HG03575 (cell line): ENCODE results near the gene FCGR3A.

ENCODE experiments used
- ATAC-seq: cut with Tn5 transposase; IDR thresholded peaks from one replicate; pipeline ENCODE4 v1.9.1; 2021; ENCODE audit not compliant: unreplicated experiment, insufficient number of reproducible peaks, low FRiP score; ENCODE audit errors: extremely low read depth

The FCGR3A gene

DNA sequence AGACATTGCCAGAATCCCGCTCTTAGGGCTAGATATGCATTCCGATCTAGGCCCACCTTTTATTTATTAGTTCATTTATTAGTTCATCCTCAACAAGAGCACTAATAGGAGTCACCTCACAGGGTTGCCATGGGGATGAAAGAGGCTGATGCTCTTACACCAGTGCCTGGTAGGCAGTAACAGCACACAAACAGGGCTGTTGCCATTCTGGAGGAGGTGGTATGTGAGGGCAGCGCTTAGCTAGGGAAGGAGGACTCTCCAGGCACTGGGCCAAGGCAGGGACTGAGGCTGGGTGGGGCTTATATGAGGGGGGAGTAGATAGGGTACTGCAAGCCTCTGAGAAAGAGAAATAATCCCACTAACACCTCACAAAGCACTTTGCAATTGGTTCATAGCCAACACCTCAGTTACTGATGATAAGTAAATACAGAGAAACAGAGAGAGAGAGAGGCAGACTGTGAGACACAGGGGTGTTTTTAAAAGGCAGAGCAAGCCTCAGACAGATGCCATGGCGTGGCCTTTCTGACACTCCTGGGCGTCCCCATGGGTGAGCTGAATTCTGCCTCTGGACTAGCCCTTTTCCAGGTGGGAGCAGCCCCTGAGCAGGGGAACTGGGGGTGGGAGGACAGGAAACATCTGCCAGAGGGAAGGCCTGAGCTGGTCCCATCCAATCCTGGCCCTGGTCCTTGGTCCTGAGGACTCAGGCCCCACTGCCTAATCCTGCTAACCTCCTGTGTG, 38.4 kb downstream of the FCGR3A start:
- no peak for ATAC-seq

DNA sequence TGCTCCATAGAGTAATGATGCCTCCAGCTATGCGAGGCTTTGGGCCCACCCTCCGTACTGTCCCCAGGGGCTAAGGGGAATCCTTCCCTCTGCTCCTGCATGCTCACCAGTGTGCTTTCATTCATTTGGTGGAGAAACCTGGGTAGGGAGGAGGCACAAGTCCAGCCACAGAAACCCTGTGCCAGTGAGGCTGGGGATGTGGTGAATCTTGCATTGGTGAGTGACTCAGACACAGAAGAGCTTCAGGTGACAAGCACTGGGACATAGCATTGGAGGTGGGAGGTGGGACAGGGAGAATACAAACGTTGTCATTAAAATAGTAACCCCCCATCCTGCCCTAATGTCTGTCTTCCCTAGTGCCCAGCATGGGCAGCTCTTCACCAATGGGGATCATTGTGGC, 39.1 kb downstream of the FCGR3A start:
- ATAC-seq = no peak

DNA sequence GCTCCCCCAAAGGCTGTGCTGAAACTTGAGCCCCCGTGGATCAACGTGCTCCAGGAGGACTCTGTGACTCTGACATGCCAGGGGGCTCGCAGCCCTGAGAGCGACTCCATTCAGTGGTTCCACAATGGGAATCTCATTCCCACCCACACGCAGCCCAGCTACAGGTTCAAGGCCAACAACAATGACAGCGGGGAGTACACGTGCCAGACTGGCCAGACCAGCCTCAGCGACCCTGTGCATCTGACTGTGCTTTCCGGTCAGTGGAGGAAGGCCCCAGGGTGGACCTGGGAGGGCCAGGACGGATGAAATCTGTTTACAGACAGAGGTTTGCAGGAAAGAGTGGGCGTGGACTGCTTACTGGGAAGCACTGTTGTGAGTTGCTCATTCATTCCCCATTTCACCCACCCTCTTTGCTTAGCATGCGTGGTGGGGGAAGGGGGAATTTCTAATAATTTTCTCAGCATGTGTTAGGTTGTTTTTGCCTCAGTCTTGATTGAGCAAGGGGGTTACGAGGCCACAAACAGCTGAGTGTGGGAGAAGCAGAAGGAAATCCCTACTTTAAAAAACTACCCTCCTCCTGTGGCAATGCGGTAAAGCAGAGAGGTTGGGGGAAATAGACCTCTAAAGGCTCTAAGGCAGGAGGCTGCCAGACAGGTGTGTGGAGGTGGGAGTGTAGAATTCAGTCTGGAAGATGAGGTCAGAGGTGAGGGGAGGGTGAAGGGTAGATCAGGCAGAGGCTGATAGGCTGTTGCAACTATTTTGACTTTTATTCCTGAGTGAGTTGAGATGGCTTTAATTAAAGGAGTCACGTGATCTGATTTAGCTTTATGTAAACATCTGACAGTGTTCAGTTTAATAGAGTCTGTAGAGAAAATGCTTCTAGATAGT, 43.0 kb downstream of the FCGR3A start:
- ATAC-seq = no peak

DNA sequence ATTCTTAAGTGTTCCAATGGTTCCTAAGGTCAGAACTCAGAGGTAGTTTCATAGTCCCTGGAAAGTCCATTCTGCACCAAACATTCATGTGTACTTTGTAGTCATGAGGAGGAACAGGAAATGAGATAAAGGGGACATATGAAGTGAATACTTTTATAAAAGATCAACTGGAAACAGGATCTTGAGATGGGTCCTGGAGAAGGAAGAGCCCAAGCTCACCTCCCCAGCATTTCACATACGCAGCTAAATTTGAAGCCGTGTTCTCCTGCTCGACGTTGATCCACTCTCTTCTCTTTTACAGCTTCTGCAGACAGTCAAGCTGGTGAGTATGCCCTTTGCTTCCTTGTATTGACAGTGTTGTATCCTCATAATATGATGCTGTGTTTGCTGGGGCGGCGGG, 43.9 kb downstream of the FCGR3A start:
- no peak for ATAC-seq

DNA sequence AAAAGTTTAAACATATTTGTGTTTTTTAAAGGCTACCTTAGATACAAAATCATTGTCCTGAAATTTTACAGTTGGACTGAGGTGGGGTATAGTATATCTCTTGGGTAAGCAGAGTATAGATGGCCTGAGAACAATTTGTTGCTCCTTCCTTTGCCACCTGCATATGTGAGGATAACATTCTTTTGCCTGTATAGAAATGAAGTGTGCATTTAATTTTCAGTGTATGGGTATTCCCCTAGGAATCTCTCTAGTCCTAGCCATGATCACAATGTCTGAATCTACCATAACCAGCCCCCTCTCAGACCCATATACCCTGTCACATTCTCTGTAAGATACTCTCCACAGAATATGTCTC, 46.2 kb downstream of the FCGR3A start:
- no peak for ATAC-seq

DNA sequence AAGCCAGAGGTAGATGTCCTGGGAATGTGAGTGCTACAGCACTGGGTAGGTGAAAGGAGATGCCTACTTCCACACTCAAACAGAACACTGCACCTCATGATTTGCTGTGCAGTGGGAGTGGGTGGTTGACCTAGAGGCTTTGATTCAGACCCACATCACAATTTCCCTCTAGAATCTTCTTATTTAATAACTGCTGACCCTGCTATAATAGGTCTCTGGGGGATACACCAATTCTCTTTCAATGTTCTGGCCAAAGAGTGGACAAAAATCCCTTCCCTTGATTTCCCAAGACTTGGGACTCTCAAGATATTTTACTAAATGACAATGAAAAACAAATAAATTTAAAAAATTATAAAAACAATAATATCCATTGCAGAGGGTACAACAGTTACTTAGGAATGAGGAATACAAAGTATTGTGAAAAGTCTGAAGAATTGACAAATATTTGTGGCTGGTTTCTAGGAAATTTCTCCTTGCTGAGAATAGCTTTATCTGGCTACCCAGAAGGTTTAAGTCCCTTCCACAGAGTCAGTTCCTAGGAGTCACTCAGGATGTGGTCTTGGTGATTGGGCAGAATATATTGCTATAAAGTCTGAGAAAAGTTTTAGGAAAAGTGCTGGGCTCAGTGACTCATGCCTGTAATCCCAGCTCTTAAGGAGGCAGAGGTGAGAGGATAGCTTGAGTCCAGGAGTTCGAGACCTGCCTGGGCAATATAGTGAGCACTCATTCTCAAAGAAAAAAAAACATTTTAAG, 46.8 kb downstream of the FCGR3A start:
- ATAC-seq = no peak

DNA sequence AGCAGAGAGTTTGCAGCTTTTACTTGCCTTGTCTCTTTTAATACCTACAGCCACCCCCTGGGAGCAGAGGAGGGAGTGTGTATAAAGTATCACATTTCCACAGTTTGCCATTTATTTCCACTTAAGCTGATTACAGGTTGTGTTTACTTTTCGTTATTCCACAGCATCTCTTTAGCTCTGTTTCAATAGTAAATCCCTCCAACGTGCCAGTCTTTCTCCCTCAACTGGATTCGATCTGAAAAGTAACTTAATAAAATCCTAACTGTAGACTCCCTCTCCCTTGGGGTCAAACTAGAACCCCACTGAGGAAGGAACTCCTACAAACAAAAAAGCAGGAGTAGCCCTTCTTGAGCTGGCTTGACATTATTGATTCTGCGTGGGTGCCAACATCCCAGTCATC, 47.4 kb downstream of the FCGR3A start:
- ATAC-seq = no peak

DNA sequence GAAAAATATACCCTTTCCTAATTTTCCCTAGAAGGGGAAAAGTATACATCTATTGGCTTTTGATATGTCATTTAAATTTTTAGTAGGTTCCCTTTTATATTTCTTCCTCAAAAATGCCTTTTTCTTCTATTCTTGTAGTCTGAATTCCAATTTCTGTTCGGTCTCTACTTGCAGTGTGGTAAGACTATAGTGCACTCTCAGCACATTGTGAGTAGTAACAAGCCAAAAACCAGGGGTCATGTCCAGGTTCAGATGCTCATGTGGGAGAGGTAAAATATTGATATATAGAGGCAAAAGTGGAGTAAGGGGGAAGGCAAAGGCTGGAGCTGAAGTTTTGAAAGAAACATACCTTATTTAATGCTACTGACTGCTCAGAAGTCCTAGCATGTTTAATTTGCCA, 48.4 kb downstream of the FCGR3A start:
- ATAC-seq = no peak

DNA sequence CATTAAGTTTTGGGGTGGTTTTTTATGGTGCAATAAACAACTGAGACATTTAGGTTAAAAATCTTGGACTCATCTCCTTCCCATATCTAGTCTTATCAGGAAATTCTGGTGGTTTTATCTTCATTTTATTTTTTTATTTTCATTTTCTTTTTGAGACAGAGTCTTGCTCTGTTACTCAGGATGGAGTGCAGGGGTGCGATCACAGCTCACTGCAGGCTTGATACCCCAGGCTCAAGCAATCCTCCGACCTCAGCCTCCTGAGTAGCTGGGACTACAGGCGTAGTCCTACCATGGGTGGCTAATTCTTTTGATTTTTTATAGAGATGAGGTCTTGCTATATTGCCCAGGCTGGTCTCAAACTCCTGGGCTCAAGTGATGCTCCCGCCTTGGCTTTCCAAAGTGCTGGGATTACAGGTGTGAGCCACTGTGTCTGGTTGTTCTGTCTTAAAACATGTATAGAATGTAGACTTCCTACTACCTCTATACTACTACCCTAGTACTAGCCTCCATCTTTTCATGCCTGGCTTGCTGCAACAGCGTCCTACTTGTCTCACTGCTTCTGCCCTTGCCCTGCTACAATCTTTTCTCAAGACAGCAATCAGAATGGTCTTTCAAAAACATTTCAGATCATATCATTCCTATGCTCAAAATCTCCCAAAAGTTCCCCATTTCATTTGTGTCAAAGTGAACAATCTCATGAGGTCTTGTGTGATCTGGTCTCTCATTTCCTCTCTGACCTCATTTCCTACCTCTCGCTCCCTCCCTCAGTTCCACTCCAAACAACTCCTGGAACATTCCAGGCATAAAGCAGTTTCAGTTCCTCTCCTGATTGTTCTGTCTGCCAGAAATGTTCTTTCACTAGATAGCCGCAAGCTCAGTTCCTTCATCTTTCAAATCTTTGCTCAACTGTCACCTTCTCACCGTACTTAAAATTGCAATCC, 50.2 kb downstream of the FCGR3A start:
- ATAC-seq = no peak

DNA sequence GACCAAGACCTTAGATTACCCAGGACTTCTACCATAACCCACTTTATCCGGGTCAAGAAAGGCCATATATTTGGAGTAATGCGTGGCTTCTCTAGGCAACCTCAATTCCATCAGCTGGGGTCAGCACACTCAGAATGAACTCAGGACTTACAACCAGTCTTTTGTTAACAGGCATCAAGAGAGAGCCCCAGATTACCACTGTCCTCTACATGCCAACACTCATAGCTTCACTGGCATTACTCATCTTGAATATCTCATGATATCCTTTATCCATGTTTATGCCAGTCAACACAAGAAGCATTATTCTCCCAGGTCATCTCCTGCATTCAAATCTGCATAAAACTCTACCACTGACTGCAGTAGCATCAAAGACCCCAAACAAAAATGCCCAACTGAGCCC, 51.0 kb downstream of the FCGR3A start:
- no peak for ATAC-seq

DNA sequence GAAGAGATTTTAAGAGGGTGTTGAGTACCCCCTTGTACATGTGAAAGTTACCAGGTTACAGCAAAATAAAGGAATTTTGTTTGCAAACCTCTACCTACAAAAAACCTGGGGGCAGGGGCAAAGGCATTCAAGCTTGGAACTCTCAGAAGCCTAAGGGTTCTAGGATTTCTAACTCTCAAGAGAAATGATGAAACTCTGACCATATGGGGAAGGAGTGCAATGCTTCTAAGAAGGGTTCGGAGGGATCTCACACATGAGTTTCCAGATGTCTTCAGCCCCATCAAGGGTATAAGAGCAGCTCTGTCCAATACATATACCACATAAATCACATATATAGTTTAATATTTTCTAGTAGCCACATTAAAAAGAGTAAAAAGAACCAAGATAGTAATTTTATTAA, 51.7 kb downstream of the FCGR3A start:
- ATAC-seq = no peak

DNA sequence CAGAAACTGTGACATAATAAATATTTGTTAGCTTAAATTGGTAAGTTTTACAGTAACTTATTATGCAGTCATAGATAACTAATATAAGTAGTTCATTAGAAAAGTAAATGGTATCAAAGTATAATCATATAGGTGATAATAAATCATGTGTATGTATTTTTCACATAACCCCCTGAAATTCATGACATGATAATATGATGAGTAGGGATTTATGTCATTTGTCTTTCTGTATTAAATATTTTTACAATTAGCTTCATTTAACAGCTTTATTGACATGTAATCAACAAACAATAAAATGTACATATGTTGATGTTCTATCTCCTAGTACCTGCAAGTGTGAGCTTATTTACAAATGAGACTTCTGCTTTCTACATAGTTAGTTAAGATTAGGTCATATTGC, 54.1 kb downstream of the FCGR3A start:
- ATAC-seq = no peak

DNA sequence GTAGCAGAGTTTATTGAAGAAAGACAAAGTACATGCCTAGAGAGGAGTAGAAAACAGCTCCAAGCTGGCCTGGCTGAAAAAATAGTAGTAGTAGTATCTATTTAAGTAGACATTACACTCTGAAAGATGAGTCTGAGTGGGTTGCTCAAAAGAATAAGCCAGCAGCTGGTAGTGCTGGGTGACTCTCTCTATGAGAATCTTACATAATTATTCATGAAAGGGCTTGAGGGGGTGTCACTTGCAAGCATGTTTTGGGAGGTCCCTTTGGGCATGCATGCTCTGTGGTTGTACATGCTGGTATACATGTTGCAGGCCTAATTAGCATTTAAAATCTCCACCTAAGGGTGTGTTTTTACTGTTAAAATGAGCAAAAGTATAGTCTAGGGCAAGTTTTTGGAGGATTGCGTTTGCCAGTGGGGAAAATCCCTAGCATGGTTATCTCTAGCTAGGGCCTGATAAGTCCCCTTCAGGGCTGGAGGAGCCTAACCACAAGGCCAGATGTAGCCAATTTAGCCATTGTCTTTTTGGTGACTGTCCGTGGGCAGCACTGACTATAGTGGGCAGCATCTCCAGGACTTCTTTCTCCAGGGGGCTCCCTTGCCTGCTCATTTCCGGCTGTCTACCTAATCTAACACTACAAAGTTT, 55.4 kb downstream of the FCGR3A start:
- no peak for ATAC-seq

DNA sequence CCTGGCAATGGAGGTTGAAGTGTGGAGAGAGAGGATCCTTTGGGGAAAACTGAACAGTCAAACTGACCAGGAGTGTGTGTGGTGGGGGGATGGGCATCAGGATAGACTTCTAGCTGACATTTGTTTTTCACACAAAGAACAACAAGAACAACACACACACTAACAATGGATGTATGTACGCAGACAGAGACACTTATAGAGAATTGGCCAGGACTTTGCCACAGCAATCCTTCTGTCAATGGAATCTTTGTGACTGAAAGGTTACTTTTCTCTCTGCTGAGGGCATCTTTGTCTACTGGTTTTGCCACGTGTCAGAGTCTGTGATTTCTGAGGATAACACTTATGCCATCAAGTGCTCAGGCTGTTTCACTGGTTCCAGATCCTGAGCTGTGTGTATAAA, 56.8 kb downstream of the FCGR3A start:
- ATAC-seq = no peak
